ENCODE results near the gene KCNE2.

DNA sequence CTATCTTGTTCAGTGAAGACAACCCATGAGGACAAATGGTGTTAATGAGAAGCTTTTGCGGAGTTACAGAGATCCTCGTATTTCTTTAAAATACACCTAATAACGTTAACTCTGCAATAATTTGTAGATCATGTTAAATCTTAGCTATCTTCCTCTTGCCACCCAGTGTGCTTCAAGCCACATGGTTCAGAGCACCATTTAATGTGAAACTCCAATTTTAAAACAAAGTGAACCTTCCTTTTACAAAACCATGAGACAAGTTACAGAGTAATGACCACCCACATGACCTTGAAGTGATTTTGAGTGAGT lies 1.7 kb upstream of the KCNE2 start:
- TF ChIP-seq, protein P1, sequence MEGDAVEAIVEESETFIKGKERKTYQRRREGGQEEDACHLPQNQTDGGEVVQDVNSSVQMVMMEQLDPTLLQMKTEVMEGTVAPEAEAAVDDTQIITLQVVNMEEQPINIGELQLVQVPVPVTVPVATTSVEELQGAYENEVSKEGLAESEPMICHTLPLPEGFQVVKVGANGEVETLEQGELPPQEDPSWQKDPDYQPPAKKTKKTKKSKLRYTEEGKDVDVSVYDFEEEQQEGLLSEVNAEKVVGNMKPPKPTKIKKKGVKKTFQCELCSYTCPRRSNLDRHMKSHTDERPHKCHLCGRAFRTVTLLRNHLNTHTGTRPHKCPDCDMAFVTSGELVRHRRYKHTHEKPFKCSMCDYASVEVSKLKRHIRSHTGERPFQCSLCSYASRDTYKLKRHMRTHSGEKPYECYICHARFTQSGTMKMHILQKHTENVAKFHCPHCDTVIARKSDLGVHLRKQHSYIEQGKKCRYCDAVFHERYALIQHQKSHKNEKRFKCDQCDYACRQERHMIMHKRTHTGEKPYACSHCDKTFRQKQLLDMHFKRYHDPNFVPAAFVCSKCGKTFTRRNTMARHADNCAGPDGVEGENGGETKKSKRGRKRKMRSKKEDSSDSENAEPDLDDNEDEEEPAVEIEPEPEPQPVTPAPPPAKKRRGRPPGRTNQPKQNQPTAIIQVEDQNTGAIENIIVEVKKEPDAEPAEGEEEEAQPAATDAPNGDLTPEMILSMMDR (conservative IDR thresholded peaks at IDR 0.05; ENCODE audit: low read length) = no peak
- TF ChIP-seq EZH2phosphoT487 (IDR thresholded peaks at IDR 0.05; ENCODE audit: borderline replicate concordance) = no peak

All from Loucy (cell line).